Measurements from ENCODE around the gene KCNS3.

DNA sequence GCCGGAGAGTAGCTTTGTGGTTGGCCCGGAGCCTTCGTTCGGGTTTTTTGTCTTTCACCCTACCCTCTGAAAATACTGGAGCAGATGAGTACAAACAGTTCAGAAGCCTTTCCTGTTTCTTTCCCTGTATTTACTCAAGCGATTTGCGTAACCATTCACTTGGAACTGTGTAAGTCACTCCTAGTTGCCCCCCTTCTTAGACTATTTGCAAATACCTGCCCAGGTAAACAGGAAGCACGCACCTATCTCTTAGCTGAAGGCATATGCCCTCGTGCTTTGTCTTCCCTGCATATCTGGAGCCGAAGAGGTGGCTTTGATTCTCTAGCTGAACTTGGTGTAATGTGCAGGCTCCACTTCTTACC, 1.4 kb downstream of the KCNS3 start:
- no peak for TF ChIP-seq POLR2A (IDR thresholded peaks at IDR 0.05; ENCODE audit: low read length)
- TF ChIP-seq GATA1 (IDR thresholded peaks at IDR 0.05; ENCODE audit: low read depth, low read length): no peak
